Measurements from ENCODE around the gene CLEC3A.
"Not testable (repeated sequence)": the region's sequence is repeated elsewhere in the genome, so short reads cannot be mapped to it uniquely, and the experiment has no call there.

Gene CLEC3A

GRCh38 chr16:77987810-77988209 is 34.5 kb upstream of the CLEC3A start:
- no peak overlapping the region for H3K27ac ChIP-seq
- TF ChIP-seq, protein P1, sequence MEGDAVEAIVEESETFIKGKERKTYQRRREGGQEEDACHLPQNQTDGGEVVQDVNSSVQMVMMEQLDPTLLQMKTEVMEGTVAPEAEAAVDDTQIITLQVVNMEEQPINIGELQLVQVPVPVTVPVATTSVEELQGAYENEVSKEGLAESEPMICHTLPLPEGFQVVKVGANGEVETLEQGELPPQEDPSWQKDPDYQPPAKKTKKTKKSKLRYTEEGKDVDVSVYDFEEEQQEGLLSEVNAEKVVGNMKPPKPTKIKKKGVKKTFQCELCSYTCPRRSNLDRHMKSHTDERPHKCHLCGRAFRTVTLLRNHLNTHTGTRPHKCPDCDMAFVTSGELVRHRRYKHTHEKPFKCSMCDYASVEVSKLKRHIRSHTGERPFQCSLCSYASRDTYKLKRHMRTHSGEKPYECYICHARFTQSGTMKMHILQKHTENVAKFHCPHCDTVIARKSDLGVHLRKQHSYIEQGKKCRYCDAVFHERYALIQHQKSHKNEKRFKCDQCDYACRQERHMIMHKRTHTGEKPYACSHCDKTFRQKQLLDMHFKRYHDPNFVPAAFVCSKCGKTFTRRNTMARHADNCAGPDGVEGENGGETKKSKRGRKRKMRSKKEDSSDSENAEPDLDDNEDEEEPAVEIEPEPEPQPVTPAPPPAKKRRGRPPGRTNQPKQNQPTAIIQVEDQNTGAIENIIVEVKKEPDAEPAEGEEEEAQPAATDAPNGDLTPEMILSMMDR (IDR thresholded peaks at IDR 0.05), result no peak
- TF ChIP-seq ZFX (IDR thresholded peaks at IDR 0.05; ENCODE audit: borderline replicate concordance), result no peak

GRCh38 chr16:77989846-77990245 is 32.5 kb upstream of the CLEC3A start:
- TF ChIP-seq ZFX (IDR thresholded peaks at IDR 0.05; ENCODE audit: borderline replicate concordance), result no peak
- TF ChIP-seq, protein P1 (IDR thresholded peaks at IDR 0.05), result no peak
- no peak overlapping the region for H3K27ac ChIP-seq

- no peak overlapping the region for H3K27ac ChIP-seq
- TF ChIP-seq, protein P1 (IDR thresholded peaks at IDR 0.05), result no peak
- TF ChIP-seq ZFX (IDR thresholded peaks at IDR 0.05; ENCODE audit: borderline replicate concordance), result no peak
Measured at GRCh38 chr16:77991701-77992100, 30.6 kb upstream of the CLEC3A start.

- H3K27ac ChIP-seq, result not testable (repeated sequence)
Measured at GRCh38 chr16:77992381-77992780, 30.0 kb upstream of the CLEC3A start.

GRCh38 chr16:77993111-77993985 is 29.0 kb upstream of the CLEC3A start:
- no peak for TF ChIP-seq ZFX (IDR thresholded peaks at IDR 0.05; ENCODE audit: borderline replicate concordance)
- TF ChIP-seq, protein P1 (IDR thresholded peaks at IDR 0.05), result no peak

DNA sequence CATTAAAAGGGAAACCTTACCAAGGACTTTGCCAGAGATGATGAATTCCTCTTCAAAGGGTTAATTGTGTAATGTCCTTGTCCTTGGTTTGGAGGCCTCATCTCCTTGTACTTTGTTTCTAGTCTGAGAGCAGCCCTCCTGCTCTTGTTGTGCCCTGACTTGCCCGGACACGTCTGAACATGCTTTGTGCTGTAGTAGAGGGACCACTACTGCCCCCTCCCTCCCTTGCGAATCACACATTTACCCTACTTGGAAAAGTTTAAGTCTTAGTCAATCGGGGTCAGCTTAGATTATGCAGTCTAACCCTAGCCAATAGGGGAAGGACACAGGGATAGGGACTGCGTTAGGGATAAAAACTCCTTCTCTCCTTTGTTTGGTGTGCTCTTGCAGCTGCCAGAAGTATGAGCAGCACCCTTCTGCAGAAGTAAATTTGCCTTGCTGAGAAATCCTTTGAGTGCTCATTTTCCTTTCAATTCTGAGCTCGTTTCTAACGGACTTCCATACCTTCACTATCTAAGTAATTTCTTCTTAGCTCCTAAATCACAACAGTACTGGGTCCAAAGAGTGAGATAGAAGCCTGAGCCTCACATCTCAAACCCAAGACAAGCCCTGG is 26.4 kb upstream of the CLEC3A start:
- no peak overlapping the region for H3K27ac ChIP-seq
- no peak for TF ChIP-seq ZFX (IDR thresholded peaks at IDR 0.05; ENCODE audit: borderline replicate concordance)
- TF ChIP-seq, protein P1 (IDR thresholded peaks at IDR 0.05), result no peak

More at GRCh38 chr16:77993111-77993985, 29.0 kb upstream of the CLEC3A start:
- H3K27ac ChIP-seq, result no peak overlapping the region

- H3K27ac ChIP-seq, result no peak overlapping the region
- TF ChIP-seq, protein P1 (IDR thresholded peaks at IDR 0.05), result no peak
- TF ChIP-seq ZFX (IDR thresholded peaks at IDR 0.05; ENCODE audit: borderline replicate concordance), result no peak
Measured at GRCh38 chr16:77998350-77999023, 23.9 kb upstream of the CLEC3A start.

All from 22Rv1 (cell line).